Fibroblast of skin of scalp (primary cell): Measurements from ENCODE around the gene MLLT1.

Experiments
- DNase-seq: peaks from one replicate; pipeline ENCODE4 v3.0.0-alpha.2; 2013

The MLLT1 gene

DNA sequence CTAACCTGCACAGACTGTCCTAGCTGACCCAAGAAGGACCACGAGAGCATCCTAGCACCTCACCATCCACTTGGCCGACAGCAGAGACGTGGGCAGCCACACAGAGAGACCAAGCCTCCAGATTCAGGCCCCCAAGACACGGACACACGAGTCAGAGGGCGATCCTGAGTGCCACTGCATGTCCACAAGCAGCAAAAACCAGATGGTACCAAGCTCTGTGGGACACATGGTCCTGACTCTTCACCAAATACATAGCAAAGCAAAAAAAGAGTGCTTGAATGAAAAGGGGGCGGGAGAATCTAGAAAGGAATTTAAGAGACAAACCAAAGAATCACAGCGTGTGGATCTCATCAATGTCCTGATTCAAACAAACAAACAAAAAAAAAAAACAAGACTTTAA is 45.2 kb downstream of the MLLT1 start:
- DNase-seq = no peak

DNA sequence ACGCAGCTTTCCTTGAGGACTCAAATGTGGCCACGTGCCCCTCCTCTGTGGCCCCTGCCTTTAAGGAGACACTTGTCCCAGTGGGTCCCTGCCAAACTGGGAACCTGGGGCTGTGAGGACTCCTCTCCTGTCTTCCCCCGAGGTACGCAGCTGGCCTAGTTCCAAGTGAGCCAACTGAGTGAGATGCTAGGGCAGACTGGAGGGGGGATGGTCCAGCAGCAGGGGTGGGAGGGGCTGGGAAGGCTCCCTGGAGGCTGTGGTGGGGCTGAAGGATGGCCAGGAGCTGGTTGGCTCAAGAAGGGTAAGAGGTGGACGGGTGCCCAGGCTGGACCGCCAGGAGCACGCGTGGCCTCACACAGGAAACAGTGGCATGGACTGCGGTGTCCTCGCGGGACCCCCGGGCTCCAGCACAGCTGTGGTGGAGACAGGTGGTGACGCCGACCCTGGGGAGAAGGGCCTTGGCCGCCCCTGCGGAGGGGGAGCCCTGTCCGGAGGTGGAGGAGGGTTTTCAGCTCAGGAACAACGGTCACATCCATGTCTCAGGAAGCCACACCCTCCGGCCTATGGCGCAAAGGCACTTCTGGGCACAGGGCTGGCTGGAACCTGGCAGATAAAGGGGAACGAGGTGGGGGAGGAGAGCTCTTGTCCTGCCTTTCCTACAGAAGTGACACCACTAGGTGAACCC is 45.8 kb downstream of the MLLT1 start:
- peak; percentile 23 for DNase-seq

DNA sequence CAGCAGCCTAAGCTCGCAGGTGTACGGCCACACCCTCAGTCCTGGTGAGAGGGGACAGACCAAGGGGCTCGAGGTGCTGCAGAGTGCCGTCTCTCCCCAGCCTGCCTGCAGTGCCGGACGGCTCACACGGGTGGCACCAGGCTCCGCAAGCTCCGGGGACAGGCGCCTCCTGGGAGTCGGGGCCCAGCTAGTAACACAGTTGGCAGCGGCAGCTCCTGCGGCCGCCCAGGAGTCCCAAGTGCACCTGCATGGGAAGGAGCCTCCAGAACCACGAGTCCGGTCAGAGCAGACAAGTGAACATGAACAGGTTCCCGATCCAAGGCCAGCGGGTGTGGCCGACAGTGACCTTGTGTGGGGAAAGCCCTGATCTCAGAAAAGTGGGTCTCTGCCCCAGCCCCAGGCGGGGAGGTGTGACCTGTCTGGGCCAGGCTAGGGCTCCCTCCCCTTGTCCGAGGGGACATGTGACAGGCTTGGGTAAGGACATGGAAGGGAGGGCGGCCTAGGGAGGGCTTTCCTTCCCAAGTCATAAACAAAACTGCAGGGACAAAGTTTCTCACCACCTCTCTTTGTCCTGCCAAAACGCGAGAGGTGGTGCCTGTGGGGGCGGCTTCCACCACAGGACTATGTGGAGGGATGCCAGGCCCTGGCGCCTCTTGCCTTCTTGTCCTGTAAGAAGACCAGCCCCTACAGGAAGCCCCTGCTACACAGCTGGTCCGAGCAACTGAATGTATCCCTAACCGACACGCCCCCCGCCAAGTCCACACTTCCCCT is 46.5 kb downstream of the MLLT1 start:
- peak; percentile 26 for DNase-seq

DNA sequence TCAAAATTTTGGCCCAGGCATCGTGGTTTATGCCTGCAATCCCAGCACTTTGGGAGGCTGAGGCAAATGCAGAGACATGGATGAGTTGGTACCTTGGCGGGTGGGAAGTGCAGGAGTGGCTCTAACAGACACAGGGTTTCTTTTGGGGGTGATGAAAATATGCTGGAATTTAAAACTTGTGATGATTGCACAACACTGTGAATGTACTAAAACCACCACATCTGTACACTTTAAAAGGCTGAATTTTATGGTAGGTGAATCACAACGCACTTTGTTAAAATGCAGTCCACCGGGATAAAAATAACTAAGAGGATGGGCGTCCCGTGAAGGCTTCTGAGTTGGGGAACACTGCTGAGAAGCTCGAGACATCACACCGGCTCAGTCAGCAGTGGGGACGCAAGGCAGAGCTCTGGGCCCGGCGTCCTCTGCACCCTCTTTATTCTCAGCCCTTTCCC is 47.1 kb downstream of the MLLT1 start:
- DNase-seq = peak; percentile 90

DNA sequence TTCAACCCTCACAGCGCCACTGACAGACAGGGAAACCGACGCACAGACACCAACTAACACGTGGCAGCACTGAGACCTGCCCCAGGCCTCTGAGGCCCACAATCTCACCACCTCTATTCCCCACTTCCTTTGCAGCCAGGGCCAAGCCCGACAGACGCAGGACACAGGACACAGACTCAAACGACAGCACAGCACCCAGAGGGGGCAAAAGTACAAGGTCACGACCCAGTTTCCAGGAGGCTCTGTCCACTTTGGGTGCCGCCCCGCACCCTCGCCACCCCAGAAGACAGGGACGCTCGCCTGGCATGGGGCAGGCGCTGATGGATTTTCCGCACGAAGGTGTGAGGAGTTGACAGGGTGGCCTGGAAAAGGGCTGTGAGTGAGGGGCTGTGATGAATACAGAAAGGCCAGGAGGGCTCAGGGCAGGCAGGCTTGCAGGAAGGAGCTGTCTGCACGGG is 48.8 kb downstream of the MLLT1 start:
- no peak for DNase-seq

DNA sequence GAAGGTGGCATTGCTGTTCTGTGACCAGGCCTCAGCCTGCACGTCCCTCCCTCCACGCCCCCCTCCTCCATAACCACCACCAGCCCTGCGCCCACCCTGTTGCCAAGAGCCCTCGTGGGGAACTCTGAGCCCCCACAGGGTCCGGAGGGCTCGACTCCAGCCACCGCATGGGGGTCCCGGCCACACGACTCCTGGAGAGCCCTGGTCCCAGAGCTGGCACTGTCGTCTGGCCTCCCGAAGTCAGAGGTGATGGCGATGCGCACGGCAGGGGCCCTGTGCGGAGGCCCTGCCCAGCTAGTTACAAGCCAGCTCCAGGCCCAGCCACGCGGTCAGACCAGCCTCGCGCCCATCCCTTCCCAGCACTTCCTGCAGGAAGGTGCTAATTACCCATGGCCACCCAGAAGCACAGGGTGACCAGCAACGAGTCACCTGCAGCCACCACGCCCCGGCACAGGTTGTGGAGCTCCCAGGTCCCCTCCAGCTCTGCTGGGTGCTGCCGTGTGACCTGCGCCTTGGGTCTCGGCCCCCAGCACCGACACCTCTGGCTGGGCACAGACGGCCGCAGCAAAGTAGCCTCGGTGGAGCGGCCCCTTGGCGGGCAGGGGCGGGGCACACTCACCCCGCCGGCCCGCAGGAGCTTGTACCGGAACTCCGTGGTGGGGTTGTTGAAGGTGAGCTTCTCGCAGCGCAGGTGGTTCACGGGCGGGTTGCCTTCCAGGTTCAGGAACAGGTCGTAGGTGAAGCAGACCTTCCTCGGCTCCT is 49.6 kb downstream of the MLLT1 start:
- DNase-seq = no peak

DNA sequence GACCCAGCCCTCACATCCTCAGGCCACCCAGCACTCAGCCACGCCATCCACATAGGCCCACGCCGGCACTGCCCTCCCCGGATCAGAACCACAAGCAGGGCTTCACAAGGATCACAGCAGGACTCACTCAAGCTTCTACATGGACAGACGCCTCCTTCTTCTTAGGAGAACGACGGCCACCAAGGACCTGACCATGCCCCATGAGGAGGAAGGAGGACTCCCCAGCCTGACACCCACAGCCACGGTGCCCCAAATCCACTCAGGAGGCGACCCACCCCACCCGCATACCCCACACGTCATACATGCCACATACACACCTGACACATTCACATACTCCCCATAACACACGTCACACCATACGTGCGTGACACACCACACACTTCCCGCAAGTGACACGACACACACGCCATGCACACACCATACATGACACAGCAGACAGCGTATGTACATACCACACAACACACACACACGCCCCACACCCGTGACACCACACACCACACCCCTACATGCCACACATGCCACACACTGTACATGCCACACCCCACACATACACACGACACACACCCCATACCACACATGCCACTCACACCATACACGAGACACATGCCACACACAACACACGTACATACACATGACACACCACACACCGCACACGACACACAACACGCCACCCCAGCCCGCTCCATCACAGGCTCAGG is 50.4 kb downstream of the MLLT1 start:
- DNase-seq = no peak

DNA sequence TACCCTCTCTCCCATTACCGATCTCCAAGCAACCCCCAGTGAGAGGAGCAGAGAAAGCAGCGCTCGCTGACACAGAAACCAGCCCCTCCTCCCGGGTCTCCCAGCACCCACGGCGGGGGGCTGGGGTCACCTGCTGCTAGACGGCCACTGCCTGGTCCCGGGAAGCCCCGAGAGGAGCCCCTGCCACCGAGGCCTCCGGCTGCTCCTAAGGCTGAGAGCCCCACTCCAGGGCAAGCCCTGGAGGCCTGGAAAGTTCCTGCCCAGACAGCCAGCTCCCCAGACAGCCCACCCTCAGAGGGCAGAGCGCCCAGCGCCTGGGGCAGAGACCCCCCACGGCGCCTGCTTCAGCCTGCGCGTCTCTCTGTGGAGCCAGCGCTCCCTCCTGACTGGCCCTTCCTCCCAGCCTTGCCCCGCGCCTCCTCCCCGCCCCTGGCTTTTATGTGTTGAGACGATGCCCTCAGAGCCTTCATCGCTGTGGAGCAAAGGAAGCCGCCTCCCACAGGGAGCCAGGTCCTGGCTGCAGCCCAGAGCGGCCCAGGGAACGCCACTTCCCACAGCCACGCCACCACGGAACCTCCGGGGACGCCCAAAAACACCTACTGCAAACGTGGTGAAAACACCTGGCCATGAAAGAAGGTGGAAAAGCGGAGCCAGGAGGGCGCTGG is 51.1 kb downstream of the MLLT1 start:
- peak; percentile 58 for DNase-seq

DNA sequence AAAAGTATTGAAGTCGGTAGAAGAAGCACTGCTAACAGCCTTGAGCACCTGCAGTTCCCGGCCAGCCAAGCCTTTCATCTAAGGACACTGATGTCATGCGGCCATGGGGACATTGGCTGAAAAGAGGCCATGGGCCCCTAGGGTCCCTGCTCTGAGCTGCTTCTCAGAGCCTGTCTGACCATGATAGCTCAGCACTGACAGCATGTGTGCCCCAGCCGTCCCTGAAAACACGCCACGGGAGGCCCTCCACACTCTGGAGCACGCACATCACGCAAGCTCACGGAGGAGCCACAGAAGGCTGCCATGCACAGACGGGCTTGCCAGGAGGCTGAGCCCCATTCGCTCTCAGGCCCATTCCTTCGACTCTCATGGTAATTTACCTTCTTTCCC is 51.8 kb downstream of the MLLT1 start:
- DNase-seq = no peak

DNA sequence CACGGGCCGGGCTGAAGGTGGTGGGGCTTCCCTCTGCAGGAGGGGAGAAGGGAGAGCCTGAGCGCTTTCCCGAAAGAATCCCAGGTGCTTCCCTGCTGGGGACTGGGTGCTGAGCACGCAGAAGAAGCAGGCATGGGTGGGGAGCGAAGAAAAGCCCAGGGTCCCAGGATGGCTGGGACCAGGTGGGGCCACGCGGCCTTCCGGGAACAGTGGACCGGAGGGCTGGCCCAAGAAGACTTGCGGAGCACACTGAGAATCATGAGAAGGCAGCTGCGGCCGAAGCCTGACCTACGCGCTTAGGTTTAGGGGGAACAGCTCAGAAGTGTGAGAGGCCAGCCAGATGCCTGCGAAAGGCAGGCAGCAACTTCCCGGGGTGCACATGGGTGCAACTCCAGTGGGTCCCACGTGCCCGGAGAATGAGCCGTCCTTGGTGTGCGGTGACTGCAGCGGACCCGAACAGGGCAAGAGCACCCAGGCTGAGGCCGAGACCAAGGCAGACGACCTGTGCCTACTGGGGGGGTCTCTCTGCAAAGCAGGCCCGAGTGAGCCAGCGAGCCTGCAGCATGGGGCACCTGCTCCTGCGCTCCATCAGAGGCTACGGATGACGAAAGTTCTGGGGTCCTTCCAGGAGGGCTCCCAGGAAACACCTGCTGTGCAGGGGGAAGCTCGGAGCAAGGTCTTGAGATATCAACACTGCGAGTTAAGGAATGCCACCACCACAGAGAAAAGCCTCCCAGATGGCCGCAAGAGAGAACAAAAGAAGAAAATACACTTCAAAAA is 52.4 kb downstream of the MLLT1 start:
- DNase-seq = no peak

DNA sequence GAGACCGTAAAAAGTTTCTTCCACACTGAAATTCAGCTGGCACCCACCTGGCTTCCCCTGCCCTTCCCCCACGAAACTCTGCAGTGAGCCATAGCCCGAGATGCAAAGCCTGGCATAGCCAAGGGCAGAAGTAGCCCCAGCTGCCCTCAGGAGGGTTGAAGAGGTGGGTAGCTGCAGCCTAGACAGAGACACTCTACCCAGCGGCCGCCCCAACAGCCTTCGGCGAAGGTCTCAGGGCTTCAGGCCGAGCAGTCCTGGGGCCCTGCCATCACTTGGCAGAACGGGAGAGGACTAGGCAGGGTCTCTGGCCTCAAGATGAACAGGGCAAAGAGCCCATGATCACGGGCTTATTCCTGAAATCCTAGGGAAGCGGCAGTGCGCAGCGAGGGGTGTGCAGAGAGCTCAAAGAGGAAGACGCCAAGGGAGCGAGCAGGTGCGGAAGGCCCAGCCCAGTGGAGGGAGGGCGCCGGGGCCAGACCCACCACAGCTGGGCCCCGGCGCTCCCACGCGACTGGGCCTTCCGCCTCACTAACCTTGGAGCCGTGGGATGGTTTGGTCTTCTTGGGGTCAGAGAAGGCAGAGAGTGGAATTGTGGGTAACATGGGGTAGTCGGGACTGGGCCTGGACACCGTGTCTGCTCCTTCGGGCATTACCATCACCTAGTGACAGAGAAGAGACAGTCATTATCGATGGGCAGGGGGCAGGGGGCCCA is 53.2 kb downstream of the MLLT1 start:
- DNase-seq = no peak

DNA sequence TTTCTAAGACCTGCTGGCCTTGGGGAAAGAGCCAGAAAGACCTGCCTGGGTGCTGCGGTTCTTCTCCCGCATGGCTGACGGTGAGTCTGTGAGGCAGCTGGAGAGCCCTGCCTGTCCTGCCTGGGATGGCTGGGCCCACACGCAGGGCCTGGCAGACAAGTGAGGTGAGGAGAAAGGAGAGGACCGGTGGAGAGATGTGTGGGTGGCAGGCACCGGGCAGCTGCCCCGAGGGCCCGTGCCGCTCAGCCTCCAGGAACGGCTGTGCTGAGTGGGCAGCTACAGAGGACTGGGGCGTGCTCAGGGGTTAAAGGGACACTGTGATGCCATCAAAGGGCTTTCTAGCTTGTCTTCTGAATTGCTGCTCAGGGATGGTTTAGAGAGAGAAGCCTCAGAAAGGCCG is 53.8 kb downstream of the MLLT1 start:
- no peak for DNase-seq

DNA sequence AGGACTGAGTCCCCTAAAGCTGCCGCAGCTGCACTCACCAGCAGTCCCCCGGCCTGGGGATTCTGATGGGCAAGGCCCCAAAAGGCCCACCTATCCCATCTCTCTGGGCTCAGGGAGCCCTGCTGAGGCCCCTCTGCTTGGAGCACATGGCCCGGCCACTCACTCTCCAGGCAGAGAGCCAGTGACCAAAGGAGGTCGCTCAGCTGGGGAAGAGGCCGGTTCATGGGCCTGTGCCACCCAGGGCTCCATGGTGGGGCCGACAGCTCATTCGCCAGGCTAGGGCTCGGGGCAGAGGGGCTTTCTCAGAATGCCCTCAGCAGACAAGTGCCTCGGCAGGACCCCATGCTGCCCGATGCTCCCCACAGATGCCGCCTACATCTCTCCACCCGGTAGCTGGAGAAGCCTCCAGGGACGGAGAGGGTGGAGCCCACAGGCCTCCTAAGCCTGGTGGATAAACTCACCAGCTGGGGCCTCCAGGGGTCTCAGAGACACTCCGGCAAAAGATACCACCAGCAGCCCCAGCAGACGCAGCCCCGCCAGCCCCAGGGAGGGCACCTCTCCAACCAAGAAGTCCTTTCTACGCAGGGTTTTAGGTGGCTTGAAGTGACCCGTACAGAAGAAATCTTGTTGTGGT is 54.4 kb downstream of the MLLT1 start:
- no peak for DNase-seq

DNA sequence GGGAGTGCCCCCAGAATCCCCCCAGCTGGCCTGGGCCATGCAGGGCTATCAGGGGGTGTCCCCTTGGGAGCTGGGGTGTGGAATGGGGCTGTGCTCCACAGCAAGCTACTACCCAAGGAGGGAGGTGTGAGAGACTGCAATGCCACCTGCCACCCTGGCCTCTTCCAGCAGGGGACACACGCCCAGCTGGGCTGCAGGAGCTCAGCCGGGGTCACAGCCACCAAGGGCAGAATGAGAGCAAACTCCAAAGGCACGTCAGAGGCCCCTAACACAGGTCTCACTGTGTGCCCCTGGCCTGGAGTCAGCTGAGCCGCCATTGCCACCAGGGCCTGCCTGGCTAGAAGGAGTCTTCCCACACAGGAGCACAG is 55.5 kb downstream of the MLLT1 start:
- no peak for DNase-seq

DNA sequence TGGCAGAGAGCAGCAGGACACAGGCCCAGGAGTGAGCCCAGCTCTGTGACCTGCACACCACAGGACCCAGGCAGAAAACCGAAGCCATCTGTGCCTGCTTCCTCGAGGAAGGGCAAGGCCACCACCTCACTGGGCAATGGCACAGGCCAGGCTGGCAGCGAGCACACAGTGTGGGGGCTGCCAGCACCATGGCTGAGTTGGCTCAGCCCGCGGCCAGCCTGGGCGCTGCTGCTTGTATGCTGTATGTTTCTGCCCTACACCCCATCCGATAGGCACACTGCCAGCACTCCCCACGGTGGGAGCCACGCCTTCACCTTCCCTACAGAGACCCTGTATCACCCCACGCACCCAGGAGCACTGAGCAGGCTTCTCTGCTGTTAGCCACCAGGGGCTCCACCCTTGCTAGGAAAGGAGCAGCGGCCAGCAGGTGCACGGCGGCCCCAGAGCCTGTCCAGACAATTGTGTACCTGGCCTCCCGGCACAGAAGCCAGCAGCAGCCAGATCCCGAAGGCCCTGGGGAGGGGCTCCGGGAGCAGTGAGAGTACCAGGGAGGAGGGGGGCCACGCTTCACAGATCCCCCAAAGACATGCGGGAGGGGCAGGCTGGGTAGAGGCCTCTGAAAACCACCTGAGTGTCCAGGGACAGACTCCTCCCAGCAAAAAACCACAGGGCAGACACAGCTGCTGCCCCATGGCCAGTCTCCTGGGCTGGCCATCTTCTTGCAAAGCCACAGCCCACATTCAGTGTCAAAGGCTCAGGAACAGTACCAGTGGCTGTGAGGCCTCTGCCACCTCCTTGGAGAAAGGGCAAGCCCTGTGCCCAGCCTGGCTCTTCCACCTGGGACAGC is 56.1 kb downstream of the MLLT1 start:
- no peak for DNase-seq

DNA sequence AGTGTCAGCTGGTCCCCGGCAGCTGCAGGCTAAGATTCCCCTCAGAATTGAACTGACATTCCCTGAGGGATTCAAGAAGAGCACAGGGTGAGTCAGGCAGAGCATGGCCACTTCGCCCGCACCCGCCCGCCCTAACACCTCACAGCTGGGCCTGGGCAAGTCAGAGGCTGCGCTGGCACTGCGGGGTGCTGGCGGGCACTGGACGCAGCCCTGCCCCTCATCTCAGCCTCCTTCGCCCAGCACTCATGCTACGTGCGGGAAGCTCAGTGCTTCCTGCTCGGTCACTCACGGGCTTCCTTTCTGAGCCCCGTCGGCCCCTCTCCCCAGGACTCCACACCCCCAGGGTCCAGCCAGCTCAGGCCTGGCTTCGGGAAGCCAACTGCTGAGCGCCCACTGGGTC is 56.9 kb downstream of the MLLT1 start:
- no peak for DNase-seq

DNA sequence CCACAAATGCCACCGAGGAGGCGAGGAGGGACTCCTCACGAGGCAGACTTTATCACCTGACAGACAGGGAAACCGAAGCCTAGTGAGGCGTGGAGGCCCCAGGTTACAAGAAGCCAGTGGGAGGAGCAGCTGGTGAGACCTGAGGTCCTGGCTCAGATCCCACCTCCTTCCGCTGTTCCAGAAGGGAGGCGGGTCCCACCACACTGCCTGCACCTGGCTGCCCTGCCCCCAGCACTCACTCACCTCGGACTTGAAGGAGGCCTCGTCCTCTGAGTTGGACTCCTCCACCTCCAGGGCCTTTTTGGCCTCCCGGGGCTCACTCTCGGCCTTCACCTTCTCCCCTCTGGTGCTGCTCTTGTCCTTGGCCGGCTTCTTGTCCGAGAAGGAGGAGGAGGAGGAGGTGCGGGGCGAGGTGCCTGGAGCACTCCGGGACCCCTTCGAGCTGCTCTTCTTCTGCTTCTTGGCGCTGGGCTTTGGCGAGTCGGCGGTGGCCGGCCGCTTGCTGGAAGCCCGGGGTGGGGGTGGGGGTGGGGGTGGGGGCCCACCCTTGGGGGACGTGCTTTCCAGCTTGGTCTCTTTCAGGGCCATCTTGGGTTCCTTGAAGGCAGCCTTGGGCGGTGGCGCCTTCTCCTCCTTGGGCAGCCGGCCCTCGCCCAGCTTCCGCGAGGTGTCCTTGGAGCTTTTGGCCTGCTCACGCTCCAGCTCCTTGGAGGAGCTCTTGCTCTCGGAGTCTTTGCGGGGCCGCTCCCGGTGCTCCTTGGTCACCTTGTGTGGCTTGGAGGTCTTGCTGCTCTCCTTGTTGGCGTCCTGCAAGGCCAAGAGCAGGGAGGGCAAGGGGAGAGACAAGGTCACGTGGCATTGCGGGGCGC is 57.7 kb downstream of the MLLT1 start:
- DNase-seq = no peak

DNA sequence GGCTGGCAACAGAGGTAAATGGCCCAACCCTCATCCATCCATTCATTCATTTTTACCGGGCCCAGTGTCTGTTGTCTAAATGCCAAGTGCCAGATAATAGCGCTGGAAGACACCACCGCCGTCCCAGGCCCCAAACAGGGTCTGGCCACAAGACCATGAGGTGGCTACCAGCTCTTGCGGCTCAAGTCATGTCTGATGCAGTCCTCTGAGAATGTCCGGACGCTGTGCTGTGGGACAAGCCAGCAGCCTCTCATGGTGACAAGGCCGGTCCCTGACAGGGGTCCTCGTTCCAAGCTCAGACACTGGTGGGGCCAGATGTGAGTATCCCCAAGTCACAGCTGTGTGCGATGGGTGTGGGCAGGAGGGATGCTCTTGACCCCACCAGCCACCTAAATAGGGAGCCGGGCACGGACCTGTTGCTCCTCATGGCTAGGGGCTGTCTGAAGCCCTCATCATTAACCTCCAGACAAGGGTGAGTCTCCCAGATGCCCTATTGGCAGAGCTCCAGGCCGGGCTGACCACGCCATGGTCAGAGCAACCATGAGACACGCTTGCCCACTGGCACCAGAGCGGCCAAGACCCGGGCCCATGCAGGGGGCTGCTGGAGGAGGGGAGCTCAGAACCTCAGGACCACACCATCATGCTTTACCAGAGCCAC is 58.4 kb downstream of the MLLT1 start:
- no peak for DNase-seq
